H9 (cell line): Measurements from ENCODE around the gene PRKCZ. TPM values are rescaled to one million over a fixed set of nuclear protein-coding genes. Genes with fewer than 3 reads are reported as not detected.

Experiments
- DNase-seq: peaks from one replicate; pipeline ENCODE4 v3.0.0-alpha.2; 2017
- H2AFZ ChIP-seq: one replicate; pipeline ENCODE4 v1.6.1; 2013; ENCODE audit warnings: mild to moderate bottlenecking, low read length, control low read depth, moderate library complexity
- H2AK5ac ChIP-seq: 2 replicates; pipeline ENCODE4 v1.6.1; 2013; ENCODE audit warnings: low read length, control low read depth, mixed read lengths; ENCODE audit not compliant: insufficient read length
- H2BK120ac ChIP-seq: one replicate; pipeline ENCODE4 v1.6.1; 2013; ENCODE audit warnings: low read depth, mild to moderate bottlenecking, low read length, control low read depth, inconsistent platforms; ENCODE audit not compliant: poor library complexity, severe bottlenecking
- H2BK12ac ChIP-seq: 2 replicates; pipeline ENCODE4 v1.6.1; 2013; ENCODE audit warnings: low read length, control low read depth, mixed read lengths, low read depth; ENCODE audit not compliant: insufficient read length
- H2BK15ac ChIP-seq: 2 replicates; pipeline ENCODE4 v1.6.1; 2013; ENCODE audit warnings: low read depth, low read length, control low read depth
- H2BK20ac ChIP-seq: one replicate; pipeline ENCODE4 v1.6.1; 2013; ENCODE audit warnings: low read depth, mild to moderate bottlenecking, low read length, control low read depth, inconsistent platforms; ENCODE audit not compliant: poor library complexity, severe bottlenecking
- H2BK5ac ChIP-seq: 2 replicates; pipeline ENCODE4 v1.6.1; 2013; ENCODE audit warnings: low read length, control low read depth, mixed read lengths; ENCODE audit not compliant: insufficient read length
- H3K14ac ChIP-seq: 2 replicates; pipeline ENCODE4 v1.6.1; 2013; ENCODE audit warnings: low read length, control low read depth; ENCODE audit not compliant: insufficient read depth
- H3K18ac ChIP-seq: 2 replicates; pipeline ENCODE4 v1.6.1; 2013; ENCODE audit warnings: low read depth, mild to moderate bottlenecking, mixed read lengths, low read length, control low read depth; ENCODE audit not compliant: insufficient read length
- H3K23ac ChIP-seq: 2 replicates; pipeline ENCODE4 v1.6.1; 2013; ENCODE audit warnings: low read length, control low read depth, mixed read lengths, low read depth; ENCODE audit not compliant: insufficient read length
- H3K23me2 ChIP-seq: 2 replicates; pipeline ENCODE4 v1.6.1; 2013; ENCODE audit warnings: low read depth, mild to moderate bottlenecking, mixed read lengths, low read length, control low read depth; ENCODE audit not compliant: insufficient read length, poor library complexity, severe bottlenecking
- H3K27ac ChIP-seq: 2 replicates; pipeline ENCODE4 v1.5.1; 2013; ENCODE audit warnings: low read length, control low read depth, mixed read lengths, low read depth; ENCODE audit not compliant: insufficient read length
- H3K27me3 ChIP-seq: 2 replicates; pipeline ENCODE4 v1.6.1; 2013; ENCODE audit warnings: low read length, control low read depth, inconsistent platforms; ENCODE audit not compliant: insufficient read depth
- H3K4ac ChIP-seq: 2 replicates; pipeline ENCODE4 v1.6.1; 2013; ENCODE audit warnings: low read depth, mild to moderate bottlenecking, control low read depth, inconsistent platforms, low read length, moderate library complexity
- H3K4me1 ChIP-seq: 2 replicates; pipeline ENCODE4 v1.6.1; 2013; ENCODE audit warnings: low read length, control low read depth, inconsistent platforms; ENCODE audit not compliant: insufficient read depth
- H3K4me2 ChIP-seq: 2 replicates; pipeline ENCODE4 v1.6.1; 2013; ENCODE audit warnings: low read length, control low read depth, mixed read lengths; ENCODE audit not compliant: insufficient read length, insufficient read depth
- H3K56ac ChIP-seq: 2 replicates; pipeline ENCODE4 v1.6.1; 2013; ENCODE audit warnings: low read depth, mild to moderate bottlenecking, mixed read lengths, low read length, control low read depth; ENCODE audit not compliant: insufficient read length
- H3K79me1 ChIP-seq: 2 replicates; pipeline ENCODE4 v1.6.1; 2013; ENCODE audit warnings: low read depth, mild to moderate bottlenecking, moderate library complexity, low read length, control low read depth, inconsistent platforms; ENCODE audit not compliant: insufficient read depth, poor library complexity, severe bottlenecking
- H3K79me2 ChIP-seq: 2 replicates; pipeline ENCODE4 v1.6.1; 2013; ENCODE audit warnings: low read length, control low read depth, inconsistent platforms; ENCODE audit not compliant: insufficient read depth
- H3K9ac ChIP-seq: 2 replicates; pipeline ENCODE4 v1.6.1; 2013; ENCODE audit warnings: low read length, control low read depth, mixed read lengths; ENCODE audit not compliant: insufficient read length; ENCODE audit errors: extremely low read depth
- H3K9me3 ChIP-seq: one replicate; pipeline ENCODE4 v1.6.1; 2013; ENCODE audit warnings: low read depth, low read length, inconsistent platforms; ENCODE audit not compliant: control insufficient read depth
- H3T11ph ChIP-seq: one replicate; pipeline ENCODE4 v1.6.1; 2013; ENCODE audit warnings: mild to moderate bottlenecking, low read length, control low read depth, inconsistent platforms
- H4K20me1 ChIP-seq: one replicate; pipeline ENCODE4 v1.6.1; 2013; ENCODE audit not compliant: control insufficient read depth, insufficient read length, insufficient read depth
- H4K5ac ChIP-seq: 2 replicates; pipeline ENCODE4 v1.6.1; 2013; ENCODE audit warnings: low read depth, mild to moderate bottlenecking, mixed read lengths, low read length, control low read depth; ENCODE audit not compliant: insufficient read length
- H4K8ac ChIP-seq: replicated peaks from 2 replicates; pipeline ENCODE4 v1.6.1; 2013; ENCODE audit warnings: low read length, control low read depth, mixed read lengths, low read depth; ENCODE audit not compliant: insufficient read length
- H4K91ac ChIP-seq: 2 replicates; pipeline ENCODE4 v1.6.1; 2013; ENCODE audit warnings: low read depth, mild to moderate bottlenecking, moderate library complexity, mixed read lengths, low read length, control low read depth; ENCODE audit not compliant: insufficient read length
- H3K27ac Mint-ChIP-seq, 3 experiments: 2 replicates in 2 of 3; 3 replicates in 1 of 3; pipeline ENCODE4 v1.8.0; 2020 to 2021; ENCODE audit warnings: mixed read lengths in 3 of 3, mild to moderate bottlenecking in 1 of 3, moderate library complexity in 1 of 3
- H3K27me3 Mint-ChIP-seq: 2 replicates; pipeline ENCODE4 v1.8.0; 2021; ENCODE audit warnings: low read depth, mild to moderate bottlenecking, moderate library complexity, mixed read lengths
- H3K36me3 Mint-ChIP-seq, 3 experiments: 2 replicates in 2 of 3; 3 replicates in 1 of 3; pipeline ENCODE4 v1.8.0; 2020 to 2021; ENCODE audit warnings: low read depth in 3 of 3, mixed read lengths in 3 of 3; ENCODE audit not compliant: insufficient read depth in 1 of 3
- H3K4me1 Mint-ChIP-seq, 2 experiments: 2 replicates each; pipeline ENCODE4 v1.8.0; 2020; ENCODE audit warnings: mixed read lengths in 2 of 2
- H3K4me3 Mint-ChIP-seq, 2 experiments: 2 replicates in 1 of 2; 3 replicates in 1 of 2; pipeline ENCODE4 v1.8.0; 2020 to 2021; ENCODE audit warnings: mild to moderate bottlenecking in 2 of 2, mixed read lengths in 2 of 2, moderate library complexity in 1 of 2
- H3K9me3 Mint-ChIP-seq, 2 experiments: 2 replicates in 1 of 2; 3 replicates in 1 of 2; pipeline ENCODE4 v1.8.0; 2020; ENCODE audit warnings: mild to moderate bottlenecking in 2 of 2, mixed read lengths in 2 of 2, moderate library complexity in 1 of 2
- WGBS: extraction: QIAGEN DNeasy Blood & Tissue Kit; methylation state at CpG from one replicate; pipeline ENCODE4 v1.1.7; 2013; ENCODE audit warnings: missing lambda C conversion rate, low lambda C conversion rate, mixed read lengths; ENCODE audit not compliant: insufficient read length; ENCODE audit errors: extremely low coverage; 5-methylcytosine and 5-hydroxymethylcytosine counted together
- total RNA-seq: library from RNA; stranded (reverse); gene quantifications from 2 replicates; pipeline ENCODE4 v1.2.1, GENCODE V29; 2021
- TF ChIP-seq, protein P1 (sequence below): fragments of 200-600 bp; sonication (generic); conservative IDR thresholded peaks from 3 replicates; pipeline ENCODE4 v1.8.0; 2021; ENCODE audit warnings: antibody characterized with exemption, mild to moderate bottlenecking

The PRKCZ gene
- total RNA-seq, 1 experiment from 2014 or later, result 48.4 TPM

DNA sequence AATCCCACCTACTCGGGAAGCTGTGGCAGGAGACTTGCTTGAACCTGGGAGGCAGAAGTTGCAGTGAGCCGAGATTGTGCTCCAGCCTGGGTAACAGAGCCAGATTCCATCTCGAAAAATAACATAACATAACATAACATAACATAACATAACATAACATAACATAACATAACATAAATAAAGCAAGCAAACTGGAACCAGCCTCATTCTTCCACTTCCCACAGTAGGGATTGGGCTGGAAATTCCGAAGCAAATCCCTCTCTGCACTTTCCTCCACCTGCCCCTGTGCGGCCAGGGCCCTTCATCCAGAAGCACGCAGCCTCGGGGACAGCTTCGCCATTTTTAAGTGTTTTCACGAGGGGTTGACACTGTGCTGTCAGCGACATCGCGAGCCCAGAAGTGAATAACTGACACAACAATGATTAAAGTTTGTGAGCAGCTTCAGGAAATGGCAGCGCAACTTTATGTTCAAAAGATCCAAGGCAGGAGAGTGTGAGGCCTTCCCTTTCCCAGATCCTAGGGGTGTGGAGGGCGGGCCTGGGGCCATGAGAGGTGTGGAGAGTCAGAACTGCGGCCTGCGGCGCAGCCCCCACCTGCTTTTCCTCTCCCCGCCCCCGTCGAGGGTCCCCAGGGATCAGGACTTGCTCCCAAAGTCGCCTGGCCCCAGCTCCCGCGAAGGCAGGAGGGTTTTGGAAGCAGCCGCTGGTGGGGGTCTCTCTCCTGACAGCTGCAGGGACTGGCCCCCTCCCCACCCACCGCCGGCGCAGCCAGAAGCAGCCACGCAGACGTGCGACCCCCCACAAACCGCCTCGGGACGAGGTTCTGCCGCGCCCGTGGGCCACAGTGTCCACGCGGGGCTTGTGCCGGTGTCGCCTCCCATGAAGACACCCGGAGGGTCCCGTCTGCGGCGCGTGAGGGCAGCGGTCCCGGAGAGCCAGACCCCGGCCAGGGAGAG is 31.7 kb upstream of the PRKCZ start:
- no peak overlapping the region for H3K27ac ChIP-seq
- H2BK15ac ChIP-seq, result no peak overlapping the region
- no peak overlapping the region for H4K5ac ChIP-seq
- no peak overlapping the region for H3K9ac ChIP-seq
- H3K79me1 ChIP-seq, result no peaks in the 10 kb centered on the region
- Mint-ChIP-seq H3K9me3 (peaks cover 0 to 2% of the 10 kb centered on the region in 2 experiments; a peak in 1 of 5 replicates), H3K4me3 (peak overlapping the region; percentile 61 to 86), H3K27me3 (peaks cover 68% of the 10 kb centered on the region), H3K4me1 (peaks cover 9 to 13% of the 10 kb centered on the region in 2 experiments), H3K27ac (no peak overlapping the region), H3K36me3 (no peaks in the 10 kb centered on the region)
- peak overlapping the region; percentile 1 for H3K4me2 ChIP-seq
- H4K91ac ChIP-seq, result no peak overlapping the region
- H3K14ac ChIP-seq, result no peak overlapping the region
- H3K23ac ChIP-seq, result no peak overlapping the region
- no peak overlapping the region for H3K56ac ChIP-seq
- no peak overlapping the region for H2AK5ac ChIP-seq
- no peak for DNase-seq
- H3K79me2 ChIP-seq, result no peaks in the 10 kb centered on the region
- H3K23me2 ChIP-seq, result no peaks in the 10 kb centered on the region
- no peak overlapping the region for H2BK12ac ChIP-seq
- no peak overlapping the region for H2BK20ac ChIP-seq
- no peak overlapping the region for H2BK5ac ChIP-seq
- H3K18ac ChIP-seq, result no peak overlapping the region
- H2AFZ ChIP-seq, result no peak overlapping the region
- no CpG with 5 or more reads among the region's 48 CpGs for WGBS
- no peaks in the 10 kb centered on the region for H3K4me1 ChIP-seq
- TF ChIP-seq, protein P1, sequence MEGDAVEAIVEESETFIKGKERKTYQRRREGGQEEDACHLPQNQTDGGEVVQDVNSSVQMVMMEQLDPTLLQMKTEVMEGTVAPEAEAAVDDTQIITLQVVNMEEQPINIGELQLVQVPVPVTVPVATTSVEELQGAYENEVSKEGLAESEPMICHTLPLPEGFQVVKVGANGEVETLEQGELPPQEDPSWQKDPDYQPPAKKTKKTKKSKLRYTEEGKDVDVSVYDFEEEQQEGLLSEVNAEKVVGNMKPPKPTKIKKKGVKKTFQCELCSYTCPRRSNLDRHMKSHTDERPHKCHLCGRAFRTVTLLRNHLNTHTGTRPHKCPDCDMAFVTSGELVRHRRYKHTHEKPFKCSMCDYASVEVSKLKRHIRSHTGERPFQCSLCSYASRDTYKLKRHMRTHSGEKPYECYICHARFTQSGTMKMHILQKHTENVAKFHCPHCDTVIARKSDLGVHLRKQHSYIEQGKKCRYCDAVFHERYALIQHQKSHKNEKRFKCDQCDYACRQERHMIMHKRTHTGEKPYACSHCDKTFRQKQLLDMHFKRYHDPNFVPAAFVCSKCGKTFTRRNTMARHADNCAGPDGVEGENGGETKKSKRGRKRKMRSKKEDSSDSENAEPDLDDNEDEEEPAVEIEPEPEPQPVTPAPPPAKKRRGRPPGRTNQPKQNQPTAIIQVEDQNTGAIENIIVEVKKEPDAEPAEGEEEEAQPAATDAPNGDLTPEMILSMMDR, result no peak
- H3K9me3 ChIP-seq, result no peaks in the 10 kb centered on the region
- no peak overlapping the region for H3K4ac ChIP-seq
- H2BK120ac ChIP-seq, result no peak overlapping the region
- H3K27me3 ChIP-seq, result peaks cover 5% of the 10 kb centered on the region; the same call in 1 of the 2 replicates
- no peak overlapping the region for H4K8ac ChIP-seq
- H4K20me1 ChIP-seq, result no peaks in the 10 kb centered on the region
- H3T11ph ChIP-seq, result no peak overlapping the region
